ENCODE measurements around the gene FRYL.

Gene FRYL

GRCh38 chr4:48629458-48629857 lies 150.6 kb downstream of the FRYL start:
- TF ChIP-seq CTCF (conservative IDR thresholded peaks at IDR 0.05; ENCODE audit: low read depth, low read length): no peak
- H3K4me3 ChIP-seq (ENCODE audit: low read length): no peak overlapping the region
- DNase-seq (ENCODE audit: low read depth): no peak

GRCh38 chr4:48623182-48623780 lies 156.8 kb downstream of the FRYL start:
- TF ChIP-seq CTCF (conservative IDR thresholded peaks at IDR 0.05; ENCODE audit: low read depth, low read length): no peak
- DNase-seq (ENCODE audit: low read depth): no peak

GRCh38 chr4:48620831-48621230 lies 159.2 kb downstream of the FRYL start:
- TF ChIP-seq CTCF (conservative IDR thresholded peaks at IDR 0.05; ENCODE audit: low read depth, low read length): no peak
- DNase-seq (ENCODE audit: low read depth): no peak
- H3K4me3 ChIP-seq (ENCODE audit: low read length): no peak overlapping the region

More at GRCh38 chr4:48623182-48623780, 156.8 kb downstream of the FRYL start:
- H3K4me3 ChIP-seq (ENCODE audit: low read length): no peak overlapping the region

- H3K4me3 ChIP-seq (ENCODE audit: low read length): no peak overlapping the region
- no peak for DNase-seq (ENCODE audit: low read depth)
- TF ChIP-seq CTCF (conservative IDR thresholded peaks at IDR 0.05; ENCODE audit: low read depth, low read length): no peak
Observed at GRCh38 chr4:48620093-48620492, 160.0 kb downstream of the FRYL start.

GRCh38 chr4:48604527-48604926 lies 175.6 kb downstream of the FRYL start:
- TF ChIP-seq CTCF (conservative IDR thresholded peaks at IDR 0.05; ENCODE audit: low read depth, low read length): no peak
- no peak for DNase-seq (ENCODE audit: low read depth)
- no peak overlapping the region for H3K4me3 ChIP-seq (ENCODE audit: low read length)

GRCh38 chr4:48604041-48604440 lies 176.0 kb downstream of the FRYL start:
- no peak for TF ChIP-seq CTCF (conservative IDR thresholded peaks at IDR 0.05; ENCODE audit: low read depth, low read length)
- no peak overlapping the region for H3K4me3 ChIP-seq (ENCODE audit: low read length)
- DNase-seq (ENCODE audit: low read depth): no peak

GRCh38 chr4:48603366-48604003 lies 176.6 kb downstream of the FRYL start:
- no peak for TF ChIP-seq CTCF (conservative IDR thresholded peaks at IDR 0.05; ENCODE audit: low read depth, low read length)
- H3K4me3 ChIP-seq (ENCODE audit: low read length): no peak overlapping the region
- DNase-seq (ENCODE audit: low read depth): no peak

All from retinal pigment epithelial cell (primary cell).